ENCODE measurements around the gene WDR41.
"Not testable (repeated sequence)": the region's sequence is repeated elsewhere in the genome, so short reads cannot be mapped to it uniquely, and the experiment has no call there.

WDR41 gene

GRCh38 chr5:77491783-77492652 is at the start of gene WDR41:
Gene WDR41, minus strand, starts transcription at chr5:77492316. Its CDS starts 96 bp downstream, at chr5:77492220.
- DNase-seq = peak; percentile 83 to 87

GRCh38 chr5:77531297-77531696 is 39.2 kb upstream of the WDR41 start:
- DNase-seq = no peak

GRCh38 chr5:77518304-77518703 is 26.2 kb upstream of the WDR41 start:
- DNase-seq = no peak

GRCh38 chr5:77514457-77514856 is 22.3 kb upstream of the WDR41 start:
- no peak for DNase-seq

GRCh38 chr5:77513321-77513720 is 21.2 kb upstream of the WDR41 start:
- no peak for DNase-seq

- not testable (repeated sequence) for DNase-seq
These were observed 9.0 kb upstream of the WDR41 start for GRCh38 chr5:77501132-77501531.

- no peak for DNase-seq
These were observed 7.9 kb upstream of the WDR41 start for GRCh38 chr5:77499973-77500372.

GRCh38 chr5:77499441-77499840 is 7.3 kb upstream of the WDR41 start:
- DNase-seq = no peak

- no peak for DNase-seq
These were observed 6.8 kb upstream of the WDR41 start for GRCh38 chr5:77498952-77499351.

- no peak for DNase-seq
These were observed 2.8 kb upstream of the WDR41 start for GRCh38 chr5:77494935-77495334.

- DNase-seq = no peak
These were observed 511 bp upstream of the WDR41 start for GRCh38 chr5:77492653-77493000.

- peak in 1 of 2 donors; percentile 6 for DNase-seq
These were observed 1.3 kb downstream of the WDR41 start for GRCh38 chr5:77490741-77491344.

- DNase-seq = no peak
These were observed 5.7 kb downstream of the WDR41 start for GRCh38 chr5:77486344-77486962.

GRCh38 chr5:77483682-77484081 is 8.4 kb downstream of the WDR41 start:
- DNase-seq = no peak

- not testable (repeated sequence) for DNase-seq
These were observed 17.1 kb downstream of the WDR41 start for GRCh38 chr5:77475041-77475440.

- not testable (repeated sequence) for DNase-seq
These were observed 23.2 kb downstream of the WDR41 start for GRCh38 chr5:77468875-77469274.

- no peak for DNase-seq
These were observed 28.2 kb downstream of the WDR41 start for GRCh38 chr5:77463905-77464304.

GRCh38 chr5:77461287-77461686 is 30.8 kb downstream of the WDR41 start:
- DNase-seq = no peak

- no peak for DNase-seq
These were observed 38.0 kb downstream of the WDR41 start for GRCh38 chr5:77454123-77454522.

GRCh38 chr5:77452351-77452750 is 39.8 kb downstream of the WDR41 start:
- no peak for DNase-seq

GRCh38 chr5:77449981-77450380 is 42.1 kb downstream of the WDR41 start:
- no peak for DNase-seq

GRCh38 chr5:77449277-77449676 is 42.8 kb downstream of the WDR41 start:
- DNase-seq = no peak

- DNase-seq = no peak
These were observed 43.3 kb downstream of the WDR41 start for GRCh38 chr5:77448831-77449230.

- no peak for DNase-seq
These were observed 47.8 kb downstream of the WDR41 start for GRCh38 chr5:77444356-77444755.

Data from CD4-positive, alpha-beta T cell treated with Interferon alpha-2 for 1 hour (primary cell).